DMS53 treated with DMSO at 0.1 percent for 48 hours (cell line): ENCODE data around the gene ERF.

Source experiments
- DNase-seq: peaks from one replicate; lab custom pipeline; 2025; ENCODE audit not compliant: unreplicated experiment; lab: John Stamatoyannopoulos, UW

ERF gene

DNA sequence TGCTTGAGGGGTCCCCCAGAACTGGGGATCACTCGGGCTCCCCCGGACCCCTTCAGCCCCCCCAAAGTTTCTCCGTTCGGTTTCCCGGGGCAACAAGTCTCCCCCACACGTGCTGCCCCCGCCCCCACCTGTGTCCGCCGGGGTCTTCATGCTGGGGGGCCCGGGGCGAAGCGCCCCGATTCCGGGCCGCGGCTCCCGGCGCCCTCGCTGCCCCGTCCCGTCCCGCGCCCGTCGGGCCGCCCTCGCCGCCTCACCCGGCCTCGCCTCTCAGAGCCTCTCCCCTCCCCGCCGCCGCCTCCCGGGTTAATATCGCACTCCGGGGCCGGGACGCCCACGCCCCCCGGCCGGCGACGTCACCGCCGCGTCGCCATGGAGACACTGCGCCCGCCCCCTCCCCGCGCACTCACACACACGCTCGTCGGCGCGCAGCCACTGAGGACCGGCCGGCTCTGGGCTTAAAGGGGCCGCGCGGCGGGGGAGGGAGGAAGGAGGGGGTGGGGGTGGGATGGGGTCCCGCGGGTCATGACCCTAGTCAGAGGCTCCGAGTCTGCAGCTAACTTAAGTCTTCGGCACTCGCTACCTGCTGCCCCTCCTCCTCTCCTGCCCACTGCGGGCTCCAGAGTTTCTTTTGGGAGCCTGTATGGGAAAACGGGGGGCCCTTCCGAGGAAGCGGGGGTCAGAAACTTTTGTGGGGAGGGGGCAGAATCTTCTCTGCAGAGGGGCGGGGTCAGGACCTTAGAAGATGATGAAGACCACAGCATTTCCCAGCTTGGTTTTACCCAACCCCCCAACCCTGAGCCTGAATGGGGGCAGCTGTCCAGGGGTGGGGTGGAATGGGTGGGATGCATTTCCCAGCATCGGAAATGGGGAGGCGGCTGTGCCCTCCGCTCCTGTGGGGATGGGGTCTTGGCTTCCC is at the start of gene ERF:
Gene ERF, minus strand, starts transcription at position 279 of the 916 bp plus-strand sequence. Its CDS starts 129 bp downstream, at position 150.
- DNase-seq, result peak; percentile 68

DNA sequence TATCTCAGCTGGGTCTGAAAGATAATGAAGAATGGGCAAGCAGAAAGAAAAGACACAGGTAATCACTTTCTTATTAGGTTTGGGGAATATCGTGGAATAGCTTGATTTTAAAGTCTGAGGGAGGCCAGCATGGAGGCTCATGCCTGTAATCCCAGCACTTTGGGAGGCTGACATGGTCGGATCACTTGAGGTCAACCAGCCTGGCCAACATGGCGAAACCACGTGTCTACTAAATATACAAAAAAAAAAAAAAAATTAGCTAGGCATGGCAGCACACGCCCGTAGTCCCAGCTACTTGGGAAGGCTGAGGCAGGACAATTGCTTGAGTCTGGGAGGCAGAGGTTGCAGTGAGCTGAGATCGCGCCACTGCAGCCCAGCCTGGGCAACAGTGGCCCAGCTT is 48.9 kb upstream of the ERF start:
- no peak for DNase-seq

DNA sequence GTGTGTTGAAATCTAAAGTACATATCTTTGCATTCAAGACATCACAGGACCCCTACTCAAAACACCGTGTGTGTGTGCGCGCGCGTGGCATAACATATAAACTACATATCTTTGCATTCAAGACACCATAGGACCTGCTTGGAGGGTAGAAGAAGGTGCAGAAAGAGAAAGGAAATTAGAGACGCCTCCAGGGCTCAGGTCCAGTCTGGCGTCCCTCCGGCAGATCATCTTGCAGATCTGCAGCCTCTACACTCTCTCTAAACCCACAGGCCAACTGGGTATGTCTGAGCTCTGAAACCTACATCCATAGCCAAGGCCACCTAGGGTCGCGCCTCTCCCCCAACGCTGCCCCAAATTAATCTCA is 48.2 kb upstream of the ERF start:
- DNase-seq, result no peak

DNA sequence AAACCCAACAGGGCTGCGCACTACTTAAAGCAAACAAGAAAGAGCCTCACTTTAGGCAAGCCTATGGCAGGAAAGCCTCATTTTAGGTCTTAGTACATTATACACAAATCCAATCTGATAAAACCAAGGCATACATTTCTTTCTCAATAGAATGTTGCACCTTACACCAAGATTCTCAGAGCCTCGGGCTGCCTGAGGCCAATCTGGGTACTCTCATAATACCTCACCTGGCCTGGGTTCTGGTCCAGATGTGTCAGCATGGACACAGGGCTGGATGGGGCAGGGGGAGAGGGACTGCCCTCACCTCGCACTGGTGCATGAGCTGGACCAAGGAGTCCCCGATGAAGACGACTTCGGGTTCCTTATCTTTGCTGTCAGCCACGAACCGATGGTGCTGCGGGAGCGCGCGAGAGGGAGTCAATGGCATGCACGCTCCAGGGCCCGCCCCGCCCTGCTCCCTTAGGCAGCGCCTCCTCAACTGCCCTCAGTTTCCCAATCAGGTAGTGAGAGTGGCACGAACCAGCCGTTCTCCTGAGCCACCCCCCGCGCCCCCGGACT is 46.8 kb upstream of the ERF start, which contains the start of gene PRR19:
Gene PRR19, plus strand, starts transcription at position 487 of the 558 bp plus-strand sequence. CDS start 7,453 bp downstream, outside the sequence.
- peak; percentile 47 for DNase-seq

DNA sequence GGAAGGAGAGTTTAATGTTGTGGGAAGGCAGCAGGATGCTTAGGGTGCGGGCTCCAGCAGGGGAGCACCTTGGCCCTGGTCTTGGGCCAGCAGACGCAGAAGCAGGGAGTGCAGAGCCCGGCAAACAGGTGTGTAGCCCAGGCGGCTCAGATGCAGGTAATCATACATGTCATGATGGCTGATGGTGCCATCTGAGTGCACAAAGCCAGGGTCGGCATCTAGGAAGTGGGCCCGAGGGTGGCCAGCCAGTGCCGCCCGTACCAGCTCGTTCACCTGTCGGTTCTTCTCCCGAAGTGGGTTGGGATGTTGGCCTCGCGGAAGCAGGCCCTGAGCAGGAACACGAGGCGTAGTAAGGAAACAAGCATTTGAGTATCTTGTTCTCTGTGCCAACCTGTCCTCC is 42.1 kb upstream of the ERF start:
- DNase-seq, result no peak

DNA sequence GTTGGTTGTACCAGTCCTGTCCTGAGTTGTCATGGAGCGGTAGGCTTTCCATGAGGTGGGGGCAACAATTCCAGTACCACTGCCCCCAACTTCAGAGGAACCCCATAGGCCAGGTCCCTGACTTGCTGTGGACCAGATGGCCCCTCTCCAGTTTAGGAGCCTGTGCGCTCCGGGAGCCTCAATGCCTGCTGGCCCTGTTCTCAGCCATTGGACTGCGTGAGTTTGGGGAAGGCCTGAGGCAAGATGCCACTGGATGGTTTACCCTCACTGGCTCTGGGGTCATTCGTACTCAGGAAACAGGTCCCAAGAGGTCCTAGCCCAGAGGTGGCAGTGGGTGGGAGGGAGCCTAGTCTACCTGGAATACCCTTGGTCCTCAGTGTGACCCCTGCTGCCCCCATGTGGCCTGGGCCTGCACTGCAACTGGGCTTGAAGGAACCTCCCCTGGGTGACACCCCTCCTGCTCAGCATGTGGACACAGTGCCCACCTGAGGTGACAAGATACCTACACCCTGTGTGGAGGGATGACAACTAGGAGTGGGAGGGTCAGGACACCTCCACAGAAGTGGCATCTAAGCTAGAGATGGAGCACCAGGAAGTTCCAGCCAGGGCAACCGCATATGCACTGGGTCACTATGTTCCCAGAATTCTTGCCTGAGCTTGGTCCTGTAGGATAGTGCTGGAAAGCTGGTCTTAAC is 41.0 kb upstream of the ERF start:
- peak; percentile 39 for DNase-seq

DNA sequence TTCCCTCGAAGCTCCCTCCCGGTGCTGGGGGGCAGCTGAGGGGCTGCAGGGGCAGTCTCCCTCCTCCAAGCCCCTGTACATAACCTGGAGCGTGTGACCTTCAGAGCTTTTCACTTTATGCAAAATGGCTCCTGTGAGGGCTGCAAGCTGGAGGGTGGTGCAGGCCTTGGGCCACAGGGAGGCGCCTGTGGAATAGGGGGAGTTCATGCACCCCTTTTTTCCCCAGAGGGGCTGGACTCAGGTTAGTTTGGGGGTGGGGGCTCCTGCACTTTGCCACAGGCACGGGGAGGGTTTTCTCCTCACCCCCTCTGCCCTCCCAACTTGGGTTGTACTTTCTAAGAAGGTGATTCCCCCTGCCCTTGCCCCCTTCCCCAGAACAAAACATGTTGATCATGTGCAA is 40.4 kb upstream of the ERF start:
- DNase-seq, result no peak

DNA sequence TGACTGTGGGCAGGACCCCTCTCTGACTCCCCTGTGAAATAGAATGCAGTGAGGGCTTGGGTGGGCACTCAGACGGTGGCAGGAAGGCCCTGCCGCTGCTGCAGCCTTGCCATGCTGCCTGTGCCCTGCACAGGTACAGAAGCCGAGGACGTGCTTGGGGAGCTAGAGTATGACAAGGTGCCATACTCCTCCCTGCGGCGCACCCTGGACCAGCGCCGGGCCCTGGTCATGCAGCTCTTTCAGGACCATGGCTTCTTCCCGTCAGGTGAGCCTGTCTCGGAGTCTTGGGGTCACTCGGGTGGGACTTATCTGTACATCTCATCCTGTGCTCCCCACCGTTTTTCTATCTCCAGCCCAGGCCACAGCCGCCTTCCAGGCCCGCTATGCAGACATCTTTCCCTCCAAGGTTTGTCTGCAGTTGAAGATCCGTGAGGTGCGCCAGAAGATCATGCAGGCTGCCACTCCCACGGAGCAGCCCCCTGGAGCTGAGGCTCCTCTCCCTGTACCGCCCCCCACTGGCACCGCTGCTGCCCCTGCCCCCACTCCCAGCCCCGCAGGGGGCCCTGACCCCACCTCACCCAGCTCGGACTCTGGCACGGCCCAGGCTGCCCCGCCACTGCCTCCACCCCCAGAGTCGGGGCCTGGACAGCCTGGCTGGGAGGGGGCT is 39.7 kb upstream of the ERF start:
- no peak for DNase-seq

DNA sequence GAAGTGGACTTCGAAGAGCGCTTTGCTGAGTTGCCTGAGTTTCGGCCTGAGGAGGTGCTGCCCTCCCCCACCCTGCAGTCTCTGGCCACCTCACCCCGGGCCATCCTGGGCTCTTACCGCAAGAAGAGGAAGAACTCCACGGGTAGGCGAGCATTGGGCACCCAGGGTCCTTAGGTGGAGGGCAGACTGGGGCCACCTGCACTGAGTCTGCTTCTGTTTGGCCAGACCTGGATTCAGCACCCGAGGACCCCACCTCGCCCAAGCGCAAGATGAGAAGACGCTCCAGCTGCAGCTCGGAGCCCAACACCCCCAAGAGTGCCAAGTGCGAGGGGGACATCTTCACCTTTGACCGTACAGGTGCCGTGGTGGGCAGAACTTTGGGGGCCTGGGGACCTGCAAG is 39.0 kb upstream of the ERF start:
- DNase-seq, result no peak

DNA sequence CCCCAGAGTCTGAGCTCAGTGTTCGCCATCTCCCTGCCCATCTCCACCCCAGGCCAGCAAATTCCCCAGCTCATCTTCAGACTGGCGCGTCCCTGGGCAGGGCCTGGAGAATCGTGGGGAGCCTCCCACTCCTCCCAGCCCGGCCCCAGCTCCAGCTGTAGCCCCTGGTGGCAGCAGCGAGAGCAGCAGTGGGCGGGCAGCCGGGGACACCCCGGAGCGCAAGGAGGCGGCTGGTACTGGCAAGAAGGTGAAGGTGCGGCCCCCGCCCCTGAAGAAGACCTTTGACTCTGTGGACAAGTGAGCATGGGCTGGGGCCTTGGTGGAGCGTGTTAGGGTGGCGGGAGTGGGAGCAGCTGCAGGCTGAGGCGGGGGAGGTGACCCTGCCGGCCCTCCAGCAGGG is 38.6 kb upstream of the ERF start:
- no peak for DNase-seq

DNA sequence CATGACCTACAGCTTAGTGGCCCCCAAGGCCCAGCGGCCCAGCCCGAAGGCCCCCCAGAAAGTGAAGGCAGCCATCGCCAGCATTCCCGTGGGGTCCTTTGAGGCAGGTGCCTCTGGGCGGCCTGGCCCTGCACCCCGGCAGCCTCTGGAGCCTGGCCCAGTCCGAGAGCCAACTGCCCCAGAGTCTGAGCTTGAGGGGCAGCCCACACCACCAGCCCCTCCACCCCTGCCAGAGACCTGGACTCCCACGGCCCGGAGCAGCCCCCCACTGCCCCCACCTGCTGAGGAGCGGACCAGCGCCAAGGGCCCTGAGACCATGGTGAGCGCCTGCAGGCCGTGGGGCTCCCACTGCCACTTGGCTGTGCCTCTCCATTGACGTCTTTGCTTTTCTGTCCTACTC is 38.0 kb upstream of the ERF start:
- DNase-seq, result no peak

DNA sequence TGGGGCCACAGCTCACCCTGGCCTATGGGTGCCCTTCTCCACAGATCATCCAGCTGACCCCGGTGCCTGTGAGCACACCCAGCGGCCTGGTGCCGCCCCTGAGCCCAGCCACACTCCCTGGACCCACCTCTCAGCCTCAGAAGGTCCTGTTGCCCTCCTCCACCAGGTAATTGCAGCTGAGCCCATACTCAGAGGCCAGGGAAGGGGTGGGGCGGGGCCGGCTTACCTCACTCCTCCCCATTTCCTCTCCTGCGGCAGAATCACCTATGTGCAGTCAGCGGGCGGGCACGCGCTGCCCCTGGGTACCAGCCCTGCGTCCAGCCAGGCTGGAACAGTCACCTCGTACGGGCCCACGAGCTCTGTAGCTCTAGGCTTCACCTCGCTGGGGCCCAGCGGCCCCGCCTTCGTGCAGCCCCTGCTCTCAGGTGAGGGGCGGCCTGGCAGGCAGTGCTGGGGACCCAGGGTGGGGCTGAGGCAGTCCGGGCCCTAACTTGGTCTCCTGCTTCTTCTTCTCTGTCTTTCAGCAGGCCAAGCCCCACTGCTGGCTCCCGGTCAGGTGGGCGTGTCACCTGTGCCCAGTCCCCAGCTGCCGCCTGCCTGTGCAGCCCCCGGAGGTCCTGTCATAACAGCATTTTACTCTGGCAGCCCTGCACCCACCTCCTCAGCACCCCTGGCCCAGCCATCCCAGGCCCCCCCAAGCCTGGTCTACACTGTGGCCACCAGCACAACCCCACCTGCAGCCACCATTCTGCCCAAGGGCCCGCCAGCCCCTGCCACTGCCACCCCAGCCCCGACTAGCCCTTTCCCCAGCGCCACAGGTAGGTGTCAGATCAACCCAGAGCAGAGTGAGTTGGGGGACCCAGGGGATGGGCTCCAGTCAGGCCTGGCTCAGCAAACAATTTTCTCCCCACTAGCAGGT is 37.4 kb upstream of the ERF start:
- DNase-seq, result no peak

DNA sequence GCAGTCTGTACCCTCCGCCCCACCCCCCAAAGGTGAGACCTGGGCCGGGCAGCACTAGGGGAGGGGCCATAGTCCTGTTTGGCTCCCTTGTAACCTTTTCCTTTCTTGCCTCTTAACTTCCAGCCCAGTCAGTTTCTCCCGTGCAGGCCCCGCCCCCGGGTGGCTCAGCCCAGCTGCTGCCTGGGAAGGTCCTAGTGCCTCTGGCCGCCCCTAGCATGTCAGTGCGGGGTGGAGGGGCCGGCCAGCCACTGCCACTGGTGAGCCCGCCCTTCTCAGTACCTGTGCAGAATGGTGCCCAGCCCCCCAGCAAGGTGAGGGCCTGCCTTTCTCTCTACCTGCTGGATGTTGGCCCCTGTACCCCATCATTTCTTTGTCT is 36.5 kb upstream of the ERF start:
- no peak for DNase-seq

DNA sequence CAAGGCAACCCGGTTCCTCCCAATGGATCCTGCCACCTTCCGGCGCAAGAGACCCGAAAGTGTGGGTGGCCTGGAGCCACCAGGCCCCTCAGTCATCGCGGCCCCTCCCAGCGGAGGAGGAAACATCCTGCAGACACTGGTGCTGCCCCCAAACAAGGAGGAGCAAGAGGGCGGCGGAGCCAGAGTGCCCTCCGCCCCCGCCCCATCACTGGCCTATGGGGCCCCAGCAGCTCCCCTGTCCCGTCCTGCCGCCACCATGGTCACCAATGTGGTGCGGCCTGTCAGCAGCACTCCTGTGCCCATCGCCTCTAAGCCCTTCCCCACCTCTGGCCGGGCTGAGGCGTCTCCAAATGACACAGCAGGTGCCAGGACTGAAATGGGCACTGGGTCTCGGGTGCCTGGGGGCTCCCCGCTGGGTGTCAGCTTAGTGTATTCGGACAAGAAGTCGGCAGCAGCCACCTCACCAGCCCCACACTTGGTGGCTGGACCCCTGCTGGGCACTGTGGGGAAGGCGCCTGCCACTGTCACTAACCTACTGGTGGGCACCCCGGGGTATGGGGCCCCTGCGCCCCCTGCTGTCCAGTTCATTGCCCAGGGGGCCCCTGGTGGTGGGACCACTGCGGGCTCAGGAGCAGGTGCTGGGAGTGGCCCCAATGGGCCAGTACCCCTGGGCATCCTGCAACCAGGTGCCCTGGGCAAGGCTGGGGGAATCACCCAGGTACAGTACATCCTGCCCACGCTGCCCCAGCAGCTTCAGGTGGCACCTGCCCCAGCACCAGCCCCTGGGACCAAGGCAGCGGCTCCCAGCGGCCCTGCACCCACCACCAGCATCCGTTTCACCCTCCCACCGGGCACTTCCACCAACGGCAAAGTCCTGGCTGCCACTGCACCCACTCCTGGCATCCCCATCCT is 35.9 kb upstream of the ERF start:
- no peak for DNase-seq

DNA sequence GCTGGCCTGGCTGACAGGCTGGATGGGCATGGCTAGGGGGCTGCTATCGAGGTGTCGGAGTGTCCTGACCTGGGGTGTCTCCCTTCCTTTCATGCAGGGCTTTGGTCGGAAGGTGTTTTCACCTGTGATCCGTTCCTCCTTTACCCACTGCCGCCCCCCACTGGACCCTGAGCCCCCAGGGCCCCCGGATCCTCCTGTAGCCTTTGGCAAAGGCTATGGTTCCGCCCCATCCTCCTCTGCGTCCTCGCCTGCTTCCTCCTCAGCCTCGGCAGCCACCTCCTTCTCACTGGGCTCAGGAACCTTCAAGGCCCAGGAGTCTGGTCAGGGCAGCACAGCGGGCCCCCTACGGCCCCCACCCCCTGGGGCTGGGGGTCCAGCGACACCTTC is 35.2 kb upstream of the ERF start:
- no peak for DNase-seq

DNA sequence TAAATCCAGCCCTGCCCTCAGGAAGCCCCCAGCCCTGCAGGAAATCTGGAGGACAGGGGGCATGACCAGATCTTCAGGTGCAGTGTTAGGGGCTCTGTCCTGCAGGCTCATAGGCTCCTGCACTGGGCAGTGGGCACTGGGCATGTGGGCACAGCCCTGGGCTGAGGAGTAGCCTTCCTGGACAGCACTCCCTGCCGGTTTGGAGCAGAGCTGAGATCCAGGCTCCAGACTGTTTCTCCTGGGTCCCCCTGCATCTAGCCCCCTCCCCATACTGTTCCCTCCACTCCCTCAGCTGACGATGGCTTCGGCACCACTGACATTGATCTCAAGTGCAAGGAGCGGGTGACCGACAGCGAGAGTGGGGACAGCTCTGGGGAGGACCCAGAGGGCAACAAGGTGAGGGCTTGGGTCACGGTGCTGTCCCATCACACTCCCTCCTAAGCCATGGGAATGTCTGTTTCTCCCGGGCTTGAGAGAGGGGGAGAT is 34.7 kb upstream of the ERF start:
- no peak for DNase-seq

DNA sequence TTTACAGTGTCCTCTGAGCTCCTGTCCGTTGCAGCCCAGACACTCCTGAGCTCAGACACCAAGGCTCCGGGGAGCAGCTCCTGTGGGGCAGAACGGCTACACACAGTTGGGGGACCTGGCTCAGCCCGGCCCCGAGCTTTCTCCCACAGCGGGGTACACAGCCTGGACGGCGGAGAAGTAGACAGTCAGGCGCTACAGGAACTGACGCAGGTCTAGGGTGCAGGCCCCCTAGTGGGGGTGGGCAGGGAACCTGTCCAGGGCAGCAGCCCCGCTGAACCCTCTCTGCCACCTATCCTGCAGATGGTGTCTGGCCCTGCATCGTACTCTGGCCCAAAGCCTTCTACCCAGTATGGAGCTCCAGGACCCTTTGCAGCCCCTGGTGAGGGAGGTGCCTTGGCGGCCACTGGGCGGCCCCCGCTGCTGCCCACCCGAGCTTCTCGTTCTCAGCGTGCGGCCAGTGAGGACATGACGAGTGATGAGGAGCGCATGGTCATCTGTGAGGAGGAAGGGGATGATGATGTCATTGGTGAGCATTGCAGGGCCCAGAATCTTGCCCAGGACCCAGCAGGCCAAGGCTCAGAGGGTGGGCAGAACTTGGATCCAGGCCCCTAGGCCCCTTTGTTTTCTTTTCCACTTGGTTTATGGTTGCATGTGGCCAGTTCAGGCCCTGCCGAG is 34.1 kb upstream of the ERF start:
- DNase-seq, result no peak

DNA sequence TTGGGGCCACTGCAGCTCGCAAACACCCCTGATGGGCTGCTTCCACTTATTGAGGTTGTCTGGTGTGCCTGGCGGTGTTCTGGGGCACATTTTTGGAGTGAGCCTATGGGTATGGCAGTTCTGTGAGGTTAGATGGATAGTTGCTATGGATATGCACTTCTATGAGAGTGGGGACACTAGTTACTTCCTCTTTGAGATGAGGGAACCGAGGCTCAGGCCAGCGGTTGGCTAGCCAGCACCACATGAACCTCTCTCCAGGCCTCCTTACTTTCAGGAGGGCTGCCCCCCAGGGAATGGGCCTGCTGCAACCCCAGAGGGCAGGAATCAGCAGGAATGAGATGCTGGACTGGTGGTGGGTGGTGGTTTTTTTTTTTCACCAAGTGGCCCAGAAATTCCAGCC is 33.5 kb upstream of the ERF start:
- no peak for DNase-seq

DNA sequence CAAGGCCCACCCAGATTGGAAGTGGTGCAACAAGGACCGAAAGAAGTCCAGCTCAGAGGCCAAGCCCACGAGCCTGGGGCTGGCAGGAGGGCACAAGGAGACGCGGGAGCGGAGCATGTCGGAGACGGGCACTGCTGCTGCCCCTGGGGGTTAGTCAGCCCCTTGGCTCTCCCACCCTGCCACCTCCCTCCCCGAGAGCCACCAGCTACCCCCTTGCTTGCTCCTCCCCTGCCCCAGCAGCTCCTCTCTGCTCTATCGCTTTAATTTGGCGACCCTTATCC is 32.8 kb upstream of the ERF start:
- no peak for DNase-seq
